IPS-18a (cell line): ENCODE data around the gene RHOF.

Experiments
- H3K27ac ChIP-seq: one replicate; pipeline ENCODE4 v1.5.1; 2013; ENCODE audit warnings: low read length
- H3K27me3 ChIP-seq: one replicate; pipeline ENCODE4 v1.6.1; 2013; ENCODE audit warnings: mild to moderate bottlenecking, low read length; ENCODE audit not compliant: control insufficient read depth, insufficient read depth
- H3K36me3 ChIP-seq: one replicate; pipeline ENCODE4 v1.6.1; 2013; ENCODE audit warnings: low read depth, low read length; ENCODE audit not compliant: control insufficient read depth
- H3K4me1 ChIP-seq: one replicate; pipeline ENCODE4 v1.6.1; 2013; ENCODE audit warnings: low read depth, low read length; ENCODE audit not compliant: control insufficient read depth
- H3K4me3 ChIP-seq: one replicate; pipeline ENCODE4 v1.5.1; 2013; ENCODE audit warnings: low read length
- H3K9ac ChIP-seq: one replicate; pipeline ENCODE4 v1.6.1; 2013; ENCODE audit warnings: mild to moderate bottlenecking, low read length, moderate library complexity
- H3K9me3 ChIP-seq: one replicate; pipeline ENCODE4 v1.6.1; 2013; ENCODE audit warnings: low read depth, low read length; ENCODE audit not compliant: control insufficient read depth

Gene RHOF

GRCh38 chr12:121808623-121809022 is 15.1 kb upstream of the RHOF start:
- peaks cover 20% of the 10 kb centered on the region for H3K4me1 ChIP-seq
- H3K27me3 ChIP-seq = no peaks in the 10 kb centered on the region
- H3K36me3 ChIP-seq = peaks cover 19% of the 10 kb centered on the region
- no peaks in the 10 kb centered on the region for H3K9me3 ChIP-seq
- no peak overlapping the region for H3K27ac ChIP-seq
- H3K9ac ChIP-seq = no peak overlapping the region
- H3K4me3 ChIP-seq = no peak overlapping the region

DNA sequence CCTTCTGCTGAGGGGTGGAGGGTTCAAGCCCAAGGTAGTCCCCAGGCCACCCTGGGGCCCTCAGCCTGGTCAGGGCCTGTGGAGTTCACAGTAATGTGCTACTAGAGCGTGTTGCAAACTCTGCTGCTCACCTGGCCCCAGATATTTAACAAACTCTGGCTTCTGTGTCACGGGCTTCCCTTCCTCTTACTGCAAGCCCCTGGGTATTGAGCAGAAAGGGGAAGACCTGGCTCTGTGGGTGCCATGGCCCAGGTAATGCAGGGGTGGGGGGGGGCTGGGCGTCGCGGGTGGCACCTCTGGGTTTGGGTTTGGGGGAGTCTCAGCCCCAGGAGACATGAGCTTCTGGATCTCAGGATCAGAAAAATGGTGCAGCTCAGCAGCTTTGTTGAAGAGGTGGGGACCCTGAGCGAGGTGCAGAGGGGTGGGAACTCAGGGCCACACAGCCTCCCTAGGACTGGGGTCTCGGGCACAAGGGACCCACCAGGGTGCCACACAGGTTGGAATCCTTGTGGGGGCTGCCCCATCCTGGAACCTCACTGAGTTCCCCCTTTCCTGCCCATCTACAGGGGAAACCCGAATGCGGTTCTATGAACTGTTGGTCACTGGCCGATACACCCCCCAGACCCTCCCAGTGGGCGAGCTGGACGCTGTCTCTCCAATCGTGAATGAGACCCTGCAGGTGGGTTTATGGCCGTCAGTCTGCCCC is 14.3 kb upstream of the RHOF start:
- Histone ChIP-seq H3K27me3 (no peaks in the 10 kb centered on the region), H3K9me3 (no peaks in the 10 kb centered on the region), H3K4me3 (no peak overlapping the region), H3K36me3 (peaks cover 19% of the 10 kb centered on the region), H3K4me1 (peaks cover 19% of the 10 kb centered on the region), H3K27ac (no peak overlapping the region), H3K9ac (no peak overlapping the region)

DNA sequence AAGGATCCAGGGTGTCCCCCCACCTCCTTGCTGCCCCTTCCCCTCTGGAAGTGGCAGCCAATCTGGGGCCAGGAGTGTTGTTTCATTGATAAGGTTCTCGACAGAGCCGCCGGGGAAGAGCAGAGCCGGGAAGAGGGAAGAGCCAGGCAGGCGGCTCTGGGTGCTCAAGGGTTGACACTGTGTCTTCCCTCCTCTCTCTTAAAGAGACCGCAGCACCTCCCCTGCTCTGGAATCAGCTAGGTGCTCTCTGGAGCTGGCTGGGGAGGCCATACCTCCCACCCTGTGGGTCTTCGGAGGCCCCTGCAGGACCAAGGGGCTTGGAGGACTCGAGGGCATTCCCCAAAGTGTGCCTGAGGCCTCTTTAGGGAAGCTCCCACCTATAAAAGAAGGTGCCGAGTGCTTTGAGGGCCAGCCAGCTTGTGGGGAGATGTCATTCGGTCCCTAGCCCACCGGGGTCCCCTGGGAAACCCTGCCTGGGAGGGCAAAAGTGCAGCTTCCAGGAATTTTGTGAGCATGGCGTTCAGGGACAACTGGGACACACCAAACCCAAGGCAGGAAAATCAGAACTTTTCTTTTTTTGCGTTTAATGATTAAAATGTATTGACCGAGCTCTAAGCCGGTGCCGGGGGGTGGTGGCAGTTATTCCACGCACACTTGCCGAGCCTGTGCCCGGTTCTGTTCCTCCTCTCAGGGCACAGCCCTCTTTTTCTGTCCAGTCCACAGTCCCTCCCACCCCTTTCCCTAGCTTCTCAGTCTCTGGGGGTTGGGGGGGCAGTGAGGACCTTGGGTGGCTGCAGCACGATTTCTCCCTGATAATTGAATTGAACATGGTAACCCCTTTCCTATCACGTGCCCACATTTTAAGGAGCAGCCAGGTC is 13.3 kb upstream of the RHOF start:
- Histone ChIP-seq H3K36me3 (peaks cover 19% of the 10 kb centered on the region), H3K27me3 (no peaks in the 10 kb centered on the region), H3K9ac (no peak overlapping the region), H3K27ac (no peak overlapping the region), H3K4me3 (peak overlapping the region; percentile 31), H3K9me3 (no peaks in the 10 kb centered on the region), H3K4me1 (peaks cover 17% of the 10 kb centered on the region)

GRCh38 chr12:121806009-121806545 is 12.6 kb upstream of the RHOF start:
- Histone ChIP-seq H3K36me3 (peaks cover 19% of the 10 kb centered on the region), H3K4me3 (peak overlapping the region; percentile 81), H3K9me3 (no peaks in the 10 kb centered on the region), H3K27ac (no peak overlapping the region), H3K9ac (no peak overlapping the region), H3K27me3 (no peaks in the 10 kb centered on the region), H3K4me1 (peaks cover 16% of the 10 kb centered on the region)

- Histone ChIP-seq H3K4me3 (peak overlapping the region; percentile 81), H3K27me3 (no peaks in the 10 kb centered on the region), H3K9ac (peak overlapping the region; percentile 52), H3K4me1 (peaks cover 12% of the 10 kb centered on the region), H3K27ac (no peak overlapping the region), H3K9me3 (no peaks in the 10 kb centered on the region), H3K36me3 (peaks cover 15% of the 10 kb centered on the region)
Observed at GRCh38 chr12:121805171-121806008, 11.9 kb upstream of the RHOF start.

- Histone ChIP-seq H3K27ac (no peak overlapping the region), H3K36me3 (peaks cover 12% of the 10 kb centered on the region), H3K9me3 (no peaks in the 10 kb centered on the region), H3K4me3 (peak overlapping the region; percentile 81), H3K4me1 (peaks cover 12% of the 10 kb centered on the region), H3K9ac (peak overlapping the region; percentile 52), H3K27me3 (no peaks in the 10 kb centered on the region)
Observed at GRCh38 chr12:121804417-121805111, 11.1 kb upstream of the RHOF start.

DNA sequence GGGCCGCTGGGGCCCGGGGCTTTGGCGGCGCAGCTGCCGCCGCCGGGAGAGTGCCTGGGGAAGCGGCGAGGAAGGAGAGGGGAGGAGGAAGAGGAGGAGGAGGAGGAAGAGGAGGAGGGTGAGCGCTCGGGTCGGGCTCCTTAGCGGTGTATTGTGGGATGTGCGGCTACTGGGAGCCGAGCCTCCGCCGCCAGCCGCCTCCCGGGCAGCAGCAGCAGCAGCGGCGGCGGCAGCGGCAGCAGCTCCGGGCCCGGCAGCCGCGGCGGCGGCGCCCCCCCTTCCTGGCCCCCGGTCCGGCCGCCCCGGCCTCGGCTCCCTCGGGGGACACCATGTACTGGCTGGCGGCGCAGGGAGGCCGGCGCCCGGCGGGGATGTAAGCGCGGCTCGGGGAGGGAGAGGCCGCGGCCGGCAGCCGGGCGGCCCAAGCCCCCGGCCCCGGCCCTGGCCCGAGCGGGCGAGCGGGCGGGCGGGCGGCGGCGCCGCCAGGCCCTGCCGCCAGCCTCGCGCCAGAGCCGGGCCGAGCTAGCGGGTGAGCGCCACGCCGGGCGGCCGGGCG is 10.5 kb upstream of the RHOF start, which contains the start of gene SETD1B:
Gene SETD1B (plus strand): TSS at position 149 of the 556 bp plus-strand sequence. CDS start 729 bp downstream, outside the sequence.
- Histone ChIP-seq H3K9ac (peak within 1 kb of the TSS; percentile 96), H3K4me3 (peak within 1 kb of the TSS; percentile 81), H3K36me3 (peaks cover 7% of the 10 kb centered on the region), H3K4me1 (peaks cover 16% of the 10 kb centered on the region), H3K27ac (peak within 1 kb of the TSS; percentile 95), H3K27me3 (no peaks in the 10 kb centered on the region), H3K9me3 (no peaks in the 10 kb centered on the region)

- Histone ChIP-seq H3K27me3 (no peaks in the 10 kb centered on the region), H3K27ac (peak overlapping the region; percentile 95), H3K9me3 (no peaks in the 10 kb centered on the region), H3K4me1 (peaks cover 25% of the 10 kb centered on the region), H3K36me3 (peaks cover 2% of the 10 kb centered on the region), H3K9ac (peak overlapping the region; percentile 96), H3K4me3 (peak overlapping the region; percentile 77)
Observed at GRCh38 chr12:121802843-121803698, 9.6 kb upstream of the RHOF start.

DNA sequence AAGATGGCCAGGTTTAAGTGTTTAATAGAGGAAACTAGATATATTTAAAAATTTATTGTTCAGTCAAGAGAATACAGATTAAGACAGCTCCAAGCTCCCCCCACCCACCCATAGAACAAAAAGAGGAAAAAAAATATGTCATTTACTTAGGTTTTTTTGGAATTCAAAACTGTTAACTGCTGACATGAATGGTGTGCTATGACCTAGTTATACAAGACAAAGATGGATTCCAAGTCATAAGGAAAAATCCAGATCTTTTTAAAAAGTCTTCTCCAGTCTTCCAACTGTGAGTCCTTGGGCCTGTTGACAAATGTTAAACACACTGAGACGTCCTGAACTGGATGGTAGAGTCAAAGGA is 9.0 kb upstream of the RHOF start:
- H3K36me3 ChIP-seq = no peaks in the 10 kb centered on the region
- H3K9me3 ChIP-seq = no peaks in the 10 kb centered on the region
- peak overlapping the region; percentile 96 for H3K9ac ChIP-seq
- no peaks in the 10 kb centered on the region for H3K27me3 ChIP-seq
- peak overlapping the region; percentile 95 for H3K27ac ChIP-seq
- peaks cover 31% of the 10 kb centered on the region for H3K4me1 ChIP-seq
- H3K4me3 ChIP-seq = peak overlapping the region; percentile 77
